MM.1S (cell line): Measurements from ENCODE around the gene GIPC1.
"Not testable (repeated sequence)": the region's sequence is repeated elsewhere in the genome, so short reads cannot be mapped to it uniquely, and the experiment has no call there.

ENCODE experiments used
- DNase-seq: peaks from one replicate; pipeline ENCODE4 v3.0.0-alpha.2; 2015
- H2AFZ ChIP-seq: fragments of 300-600 bp; sonication (generic); 2 replicates; pipeline ENCODE4 v1.6.0; 2016; ENCODE audit warnings: antibody characterized with exemption, low read length
- H3F3A ChIP-seq: fragments of 300-600 bp; sonication (generic); 2 replicates; pipeline ENCODE4 v1.6.1; 2016; ENCODE audit warnings: mild to moderate bottlenecking, antibody characterized with exemption, low read length, moderate library complexity, mixed read lengths; ENCODE audit not compliant: insufficient read depth
- H3K27ac ChIP-seq: fragments of 300-600 bp; sonication (generic); 2 replicates; pipeline ENCODE4 v1.5.1; 2016; ENCODE audit warnings: mild to moderate bottlenecking, low read length
- H3K27me3 ChIP-seq: fragments of 300-600 bp; sonication (generic); replicated peaks from 2 replicates; pipeline ENCODE4 v1.6.0; 2016; ENCODE audit warnings: low read length; ENCODE audit not compliant: insufficient read depth
- H3K36me3 ChIP-seq: fragments of 300-600 bp; sonication (generic); replicated peaks from 2 replicates; pipeline ENCODE4 v1.6.1; 2016; ENCODE audit warnings: mild to moderate bottlenecking, low read length, mixed read lengths; ENCODE audit not compliant: insufficient read depth
- H3K4me1 ChIP-seq: fragments of 300-600 bp; sonication (generic); 2 replicates; pipeline ENCODE4 v1.6.1; 2016; ENCODE audit warnings: low read length, mixed read lengths
- H3K4me2 ChIP-seq: fragments of 300-600 bp; sonication (generic); 2 replicates; pipeline ENCODE4 v1.6.0; 2016; ENCODE audit warnings: low read depth, low read length
- H3K4me3 ChIP-seq: fragments of 300-600 bp; sonication (generic); 2 replicates; pipeline ENCODE4 v1.5.1; 2016; ENCODE audit warnings: low read length, mixed read lengths
- H3K79me2 ChIP-seq: fragments of 300-600 bp; sonication (generic); 2 replicates; pipeline ENCODE4 v1.6.1; 2016; ENCODE audit warnings: mixed run types, low read length, mixed read lengths
- H3K9ac ChIP-seq: fragments of 300-600 bp; sonication (generic); 2 replicates; pipeline ENCODE4 v1.6.1; 2016; ENCODE audit warnings: low read length, mixed read lengths
- H3K9me2 ChIP-seq: fragments of 300-600 bp; sonication (generic); replicated peaks from 2 replicates; pipeline ENCODE4 v1.6.1; 2016; ENCODE audit warnings: mild to moderate bottlenecking, low read length, mixed read lengths; ENCODE audit not compliant: insufficient read depth
- H3K9me3 ChIP-seq: fragments of 300-600 bp; sonication (generic); replicated peaks from 2 replicates; pipeline ENCODE4 v1.6.1; 2016; ENCODE audit warnings: mild to moderate bottlenecking, low read length, mixed read lengths; ENCODE audit not compliant: insufficient read depth
- H4K20me1 ChIP-seq: fragments of 300-600 bp; sonication (generic); 2 replicates; pipeline ENCODE4 v1.6.1; 2016; ENCODE audit warnings: mild to moderate bottlenecking, low read length, moderate library complexity, mixed read lengths; ENCODE audit not compliant: insufficient read depth
- CTCF ChIP-seq: fragments of 300-600 bp; sonication (generic); IDR thresholded peaks from 2 replicates; pipeline ENCODE4 v1.5.1; 2016; ENCODE audit warnings: antibody characterized with exemption, low read length, mixed read lengths
- EZH2 ChIP-seq: fragments of 300-600 bp; sonication (generic); optimal IDR thresholded peaks from 2 replicates; pipeline ENCODE3; 2017; ENCODE audit warnings: low read depth, mild to moderate bottlenecking, antibody characterized with exemption, low read length, mixed read lengths
- EZH2phosphoT487 ChIP-seq: fragments of 300-600 bp; sonication (generic); IDR thresholded peaks from 2 replicates; pipeline ENCODE4 v1.6.1; 2018; ENCODE audit warnings: antibody characterized with exemption, low read length

Gene GIPC1

GRCh38 chr19:14544047-14544446 is 48.1 kb upstream of the GIPC1 start:
- Histone ChIP-seq H3K9me3 (no peaks in the 10 kb centered on the region), H3K9me2 (no peaks in the 10 kb centered on the region), H3K79me2 (peaks cover 50% of the 10 kb centered on the region), H4K20me1 (no peaks in the 10 kb centered on the region), H3F3A (no peaks in the 10 kb centered on the region), H3K4me3 (no peak overlapping the region), H3K27ac (no peak overlapping the region), H3K9ac (no peak overlapping the region), H3K4me1 (no peaks in the 10 kb centered on the region), H3K27me3 (no peaks in the 10 kb centered on the region), H2AFZ (no peak overlapping the region), H3K36me3 (no peaks in the 10 kb centered on the region), H3K4me2 (no peak overlapping the region)
- no peak for DNase-seq
- TF ChIP-seq EZH2 (no peak), CTCF (no peak), EZH2phosphoT487 (no peak)

- Histone ChIP-seq H3K27me3 (no peaks in the 10 kb centered on the region), H3K4me1 (no peaks in the 10 kb centered on the region), H3K27ac (no peak overlapping the region), H2AFZ (no peak overlapping the region), H3K36me3 (no peaks in the 10 kb centered on the region), H3K4me2 (no peak overlapping the region), H4K20me1 (no peaks in the 10 kb centered on the region), H3K79me2 (peaks cover 51% of the 10 kb centered on the region), H3K4me3 (no peak overlapping the region), H3K9ac (no peak overlapping the region), H3K9me2 (no peaks in the 10 kb centered on the region), H3K9me3 (no peaks in the 10 kb centered on the region), H3F3A (no peaks in the 10 kb centered on the region)
- TF ChIP-seq EZH2: no peak
- TF ChIP-seq CTCF: no peak
- TF ChIP-seq EZH2phosphoT487: no peak
- DNase-seq: no peak
Measured at GRCh38 chr19:14542711-14543328, 46.9 kb upstream of the GIPC1 start.

- peaks cover 54% of the 10 kb centered on the region for H3K79me2 ChIP-seq
- H3K27ac ChIP-seq, H2AFZ ChIP-seq: not testable (repeated sequence)
Measured at GRCh38 chr19:14541979-14542378, 46.1 kb upstream of the GIPC1 start.

GRCh38 chr19:14540741-14541525 is 45.0 kb upstream of the GIPC1 start:
- no peaks in the 10 kb centered on the region for H3F3A ChIP-seq
- H3K9me3 ChIP-seq: no peaks in the 10 kb centered on the region
- H3K9ac ChIP-seq: no peak overlapping the region
- H3K36me3 ChIP-seq: no peaks in the 10 kb centered on the region
- H4K20me1 ChIP-seq: no peaks in the 10 kb centered on the region
- no peaks in the 10 kb centered on the region for H3K4me1 ChIP-seq
- no peaks in the 10 kb centered on the region for H3K9me2 ChIP-seq
- no peak overlapping the region for H3K4me2 ChIP-seq
- H3K27ac ChIP-seq: no peak overlapping the region
- H2AFZ ChIP-seq: no peak overlapping the region
- H3K27me3 ChIP-seq: no peaks in the 10 kb centered on the region
- peaks cover 60% of the 10 kb centered on the region for H3K79me2 ChIP-seq
- TF ChIP-seq EZH2 (no peak), CTCF (no peak), EZH2phosphoT487 (no peak)
- no peak for DNase-seq
- H3K4me3 ChIP-seq: no peak overlapping the region

More at GRCh38 chr19:14541979-14542378, 46.1 kb upstream of the GIPC1 start:
- not testable (repeated sequence) for H3K4me2 ChIP-seq, H3K36me3 ChIP-seq, H3K4me3 ChIP-seq, H3K9me3 ChIP-seq, H3K9ac ChIP-seq, H3F3A ChIP-seq, H4K20me1 ChIP-seq, H3K9me2 ChIP-seq, DNase-seq, H3K4me1 ChIP-seq, H3K27me3 ChIP-seq
